ENCODE measurements around the gene WNT1. TPM values are rescaled to one million over a fixed set of nuclear protein-coding genes. Genes with fewer than 3 reads are reported as not detected.
A peak's percentile ranks its signal among the peaks of the same experiment; 100 is the strongest.

WNT1 gene
- total RNA-seq, 1 experiment from 2014 or later = not detected

DNA sequence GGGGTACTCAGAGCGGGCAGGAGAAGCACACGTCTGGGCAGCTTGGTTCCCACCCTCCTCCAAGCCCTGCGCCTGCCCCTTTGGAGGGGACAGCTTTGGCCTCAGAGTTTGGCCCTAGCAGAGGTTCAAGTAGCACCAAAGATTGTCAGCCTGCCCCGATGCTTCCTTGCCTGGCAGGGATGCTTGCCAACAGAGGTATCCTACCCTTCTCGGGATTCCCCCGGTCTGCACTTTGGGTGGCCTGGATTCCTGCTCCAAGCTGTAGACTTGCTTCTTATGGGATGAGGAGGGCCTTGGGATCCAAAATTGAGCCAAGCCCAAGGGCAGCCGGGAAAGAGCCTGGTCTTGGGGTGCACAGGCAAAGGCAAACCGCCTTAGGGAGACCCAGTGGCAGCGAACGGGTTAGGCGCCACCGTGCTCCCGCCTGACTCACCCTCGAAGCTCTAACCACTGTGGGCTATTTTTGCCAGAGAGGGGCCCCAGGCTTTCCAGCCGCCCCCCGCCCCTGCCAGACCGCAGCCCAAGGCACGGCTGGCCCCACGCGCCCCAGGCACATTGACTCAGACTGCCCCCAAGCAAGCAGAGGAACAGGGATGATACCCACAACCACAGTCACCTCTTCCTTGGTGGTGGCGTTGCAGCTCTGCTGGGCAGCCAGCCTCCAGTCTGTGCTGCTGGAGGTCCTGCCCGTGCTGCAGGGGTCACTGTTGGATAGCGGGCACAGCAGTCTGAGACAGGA lies 5.7 kb upstream of the WNT1 start:
- CTCF ChIA-PET = interaction anchor here (0.8 kb wide), 1 partner anchor 15 kb away, joined by 4 read pairs; the partner anchor contains the start of gene ARF3
- no peak for TF ChIP-seq EZH2 (IDR thresholded peaks at IDR 0.05; ENCODE audit: borderline replicate concordance, low read depth, low read length, poor library complexity, severe bottlenecking)
- no peak for TF ChIP-seq CTCF (conservative IDR thresholded peaks at IDR 0.05; ENCODE audit: low read depth, low read length)
- peaks cover 49% of the 10 kb centered on the region for H3K27me3 ChIP-seq (replicated peaks; ENCODE audit: insufficient read depth, low read depth, low read length, poor library complexity)
- H3K4me1 ChIP-seq (ENCODE audit: insufficient read depth, low read length, poor library complexity, severe bottlenecking) = peaks cover 16% of the 10 kb centered on the region
- H3K9me3 ChIP-seq (ENCODE audit: low read depth, low read length, poor library complexity, severe bottlenecking) = no peaks in the 10 kb centered on the region
- POLR2A ChIA-PET (ENCODE audit: low non-redundant PET) = no interaction called here
- peak overlapping the region; percentile 46 for H3K4me3 ChIP-seq (ENCODE audit: low read depth, low read length, poor library complexity, severe bottlenecking)
- BruUV-seq (replicated peaks) = no TSS peak
- no peaks in the 10 kb centered on the region for H3K36me3 ChIP-seq (ENCODE audit: insufficient read depth, low read length, poor library complexity, severe bottlenecking)
- no peak for DNase-seq (ENCODE audit: low spot score)
- no peak overlapping the region for H3K27ac ChIP-seq (ENCODE audit: low read depth, low read length, poor library complexity, severe bottlenecking)
- intact Hi-C loops (cut with micrococcal nuclease; ENCODE audit: unreplicated experiment) = no loop called here

DNA sequence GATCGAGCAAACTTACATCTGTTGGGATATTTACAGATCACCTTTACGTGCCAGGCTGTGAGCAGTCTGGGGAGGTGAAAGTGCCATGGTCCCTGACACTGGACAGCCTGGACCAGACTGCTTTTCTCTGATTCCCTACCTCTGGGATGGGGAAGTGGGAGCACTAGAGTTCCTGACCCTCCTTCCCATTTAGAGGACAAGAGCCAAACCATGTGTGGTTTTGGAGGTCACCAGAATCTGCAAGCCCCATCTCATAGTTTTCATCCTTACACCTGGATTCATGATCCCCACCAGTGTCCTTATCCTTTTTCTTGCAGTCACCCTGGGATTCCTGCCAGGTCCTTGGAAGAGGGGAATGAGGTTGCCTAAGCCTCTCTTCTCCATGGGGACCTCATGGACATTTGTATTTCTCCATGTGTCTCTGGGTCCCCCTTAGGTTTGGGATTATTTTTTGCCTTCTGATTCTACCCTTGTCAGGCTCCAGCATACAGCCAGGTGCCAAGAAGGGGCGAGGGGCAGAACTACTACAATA lies 5.1 kb upstream of the WNT1 start:
- no peak for DNase-seq (ENCODE audit: low spot score)
- H3K27ac ChIP-seq (ENCODE audit: low read depth, low read length, poor library complexity, severe bottlenecking) = no peak overlapping the region
- intact Hi-C loops (cut with micrococcal nuclease; ENCODE audit: unreplicated experiment) = no loop called here
- no peaks in the 10 kb centered on the region for H3K36me3 ChIP-seq (ENCODE audit: insufficient read depth, low read length, poor library complexity, severe bottlenecking)
- peaks cover 16% of the 10 kb centered on the region for H3K4me1 ChIP-seq (ENCODE audit: insufficient read depth, low read length, poor library complexity, severe bottlenecking)
- no TSS peak for BruUV-seq (replicated peaks)
- H3K27me3 ChIP-seq (replicated peaks; ENCODE audit: insufficient read depth, low read depth, low read length, poor library complexity) = peaks cover 56% of the 10 kb centered on the region
- no peaks in the 10 kb centered on the region for H3K9me3 ChIP-seq (ENCODE audit: low read depth, low read length, poor library complexity, severe bottlenecking)
- POLR2A ChIA-PET (ENCODE audit: low non-redundant PET) = no interaction called here
- TF ChIP-seq CTCF (conservative IDR thresholded peaks at IDR 0.05; ENCODE audit: low read depth, low read length) (no peak), EZH2 (IDR thresholded peaks at IDR 0.05; ENCODE audit: borderline replicate concordance, low read depth, low read length, poor library complexity, severe bottlenecking) (no peak)
- no peak overlapping the region for H3K4me3 ChIP-seq (ENCODE audit: low read depth, low read length, poor library complexity, severe bottlenecking)
- CTCF ChIA-PET = interaction anchor here (0.7 to 0.8 kb wide), 2 partner anchors 16 to 274 kb away, joined by 3 to 4 read pairs; partner anchors contain the start of gene ARF3

GRCh38 chr12:48973531-48973930 lies 4.6 kb upstream of the WNT1 start:
- Histone ChIP-seq H3K4me1 (ENCODE audit: insufficient read depth, low read length, poor library complexity, severe bottlenecking) (peaks cover 21% of the 10 kb centered on the region), H3K9me3 (ENCODE audit: low read depth, low read length, poor library complexity, severe bottlenecking) (no peaks in the 10 kb centered on the region), H3K27me3 (replicated peaks; ENCODE audit: insufficient read depth, low read depth, low read length, poor library complexity) (peaks cover 61% of the 10 kb centered on the region), H3K4me3 (ENCODE audit: low read depth, low read length, poor library complexity, severe bottlenecking) (no peak overlapping the region), H3K36me3 (ENCODE audit: insufficient read depth, low read length, poor library complexity, severe bottlenecking) (no peaks in the 10 kb centered on the region), H3K27ac (ENCODE audit: low read depth, low read length, poor library complexity, severe bottlenecking) (no peak overlapping the region)
- ChIA-PET POLR2A (ENCODE audit: low non-redundant PET) (no interaction called here), CTCF (interaction anchor here (0.7 kb wide), 1 partner anchor 273 kb away, joined by 3 read pairs; no protein-coding TSS in a partner anchor)
- intact Hi-C loops (cut with micrococcal nuclease; ENCODE audit: unreplicated experiment) = no loop called here
- TF ChIP-seq EZH2 (IDR thresholded peaks at IDR 0.05; ENCODE audit: borderline replicate concordance, low read depth, low read length, poor library complexity, severe bottlenecking) = no peak
- TF ChIP-seq CTCF (conservative IDR thresholded peaks at IDR 0.05; ENCODE audit: low read depth, low read length) = no peak
- no peak for DNase-seq (ENCODE audit: low spot score)
- no TSS peak for BruUV-seq (replicated peaks)

All from A673 (cell line).